B cell (primary cell): ENCODE results near the gene OR51G1.

Experiments used
- CTCF ChIP-seq: fragments of 200-600 bp; IDR thresholded peaks from one replicate; pipeline ENCODE4 v1.8.0; 2022; ENCODE audit warnings: antibody characterized with exemption, mild to moderate bottlenecking
- EZH2 ChIP-seq: IDR thresholded peaks from 2 replicates; pipeline ENCODE4 v1.6.1; 2012; ENCODE audit warnings: borderline replicate concordance, low read depth, mild to moderate bottlenecking, moderate library complexity, low read length; ENCODE audit not compliant: insufficient read depth, poor library complexity, severe bottlenecking

- no peak for TF ChIP-seq CTCF
- no peak for TF ChIP-seq EZH2
These were observed 43.0 kb downstream of the OR51G1 start for GRCh38 chr11:4881188-4881587.
